ENCODE measurements around the gene ATXN7L1. TPM values are rescaled to one million over a fixed set of nuclear protein-coding genes. Genes with fewer than 3 reads are reported as not detected.

Gene ATXN7L1
- total RNA-seq, 1 donor from 2014 or later, result 18.6 TPM

- ChIA-PET POLR2A (no interaction called here), CTCF (no interaction called here)
- Mint-ChIP-seq H3K27me3 (peaks cover 10% of the 10 kb centered on the region), H3K4me1 (peaks cover 8% of the 10 kb centered on the region), H3K4me3 (peak within 1 kb of the TSS; percentile 74), H3K9me3 (peaks cover 8% of the 10 kb centered on the region), H3K27ac (no peak within 1 kb of the TSS), H3K36me3 (ENCODE audit: low read depth) (no peaks in the 10 kb centered on the region)
- intact Hi-C loops (cut with micrococcal nuclease), result no loop called here
- DNase-seq (no peak), ATAC-seq (ENCODE audit: low read depth) (peak; percentile 66)
- no peak for TF ChIP-seq CTCF (IDR thresholded peaks at IDR 0.05)
These were observed 295.2 kb downstream of the ATXN7L1 start, which contains the start of gene EFCAB10 for GRCh38 chr7:105581066-105581811. Gene EFCAB10 (minus strand): TSS chr7:105581493. CDS start chr7:105581463, 30 bp downstream.

- H3K36me3 Mint-ChIP-seq (ENCODE audit: low read depth), result no peaks in the 10 kb centered on the region
- H3K27ac Mint-ChIP-seq, result no peak overlapping the region
- no peak overlapping the region for H3K4me3 Mint-ChIP-seq
- CTCF ChIA-PET, result no interaction called here
- ATAC-seq (ENCODE audit: low read depth), result no peak
- POLR2A ChIA-PET, result no interaction called here
- intact Hi-C loops (cut with micrococcal nuclease), result no loop called here
- DNase-seq, result no peak
- H3K4me1 Mint-ChIP-seq, result peaks cover 6% of the 10 kb centered on the region
- H3K9me3 Mint-ChIP-seq, result peaks cover 8% of the 10 kb centered on the region
- H3K27me3 Mint-ChIP-seq, result peaks cover 10% of the 10 kb centered on the region
- TF ChIP-seq CTCF (IDR thresholded peaks at IDR 0.05), result no peak
These were observed 296.2 kb downstream of the ATXN7L1 start for GRCh38 chr7:105580022-105580740.

GRCh38 chr7:105578496-105578895, 297.9 kb downstream of the ATXN7L1 start:
- intact Hi-C loops (cut with micrococcal nuclease), result no loop called here
- no peak for TF ChIP-seq CTCF (IDR thresholded peaks at IDR 0.05)
- H3K4me1 Mint-ChIP-seq, result peaks cover 6% of the 10 kb centered on the region
- H3K36me3 Mint-ChIP-seq (ENCODE audit: low read depth), result no peaks in the 10 kb centered on the region
- ATAC-seq (ENCODE audit: low read depth) (no peak), DNase-seq (no peak)
- POLR2A ChIA-PET, result no interaction called here
- H3K4me3 Mint-ChIP-seq, result no peak overlapping the region
- CTCF ChIA-PET, result no interaction called here
- H3K9me3 Mint-ChIP-seq, result no peaks in the 10 kb centered on the region
- H3K27me3 Mint-ChIP-seq, result peaks cover 7% of the 10 kb centered on the region
- no peak overlapping the region for H3K27ac Mint-ChIP-seq

DNA sequence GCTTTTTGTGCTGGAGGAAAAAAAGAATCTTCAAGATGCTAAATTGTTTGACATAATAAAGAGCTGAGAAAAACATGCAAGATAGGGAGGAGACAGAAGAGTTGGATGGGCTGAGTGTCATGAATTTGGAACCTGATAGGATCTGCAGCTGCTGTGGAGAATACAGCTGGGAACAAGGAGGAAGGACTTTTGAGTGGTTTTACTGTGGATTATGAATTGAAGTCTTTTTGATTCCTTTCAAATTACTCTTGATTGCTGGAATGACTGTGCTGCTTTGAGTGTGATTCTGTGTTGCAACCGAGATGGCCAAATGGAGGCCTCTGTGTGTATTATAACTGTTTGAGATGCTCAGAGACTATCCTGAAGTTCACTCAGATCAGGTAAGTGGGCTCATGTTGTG, 299.1 kb downstream of the ATXN7L1 start:
- TF ChIP-seq CTCF (IDR thresholded peaks at IDR 0.05), result no peak
- H3K27ac Mint-ChIP-seq, result no peak overlapping the region
- POLR2A ChIA-PET, result no interaction called here
- no peak for DNase-seq
- H3K27me3 Mint-ChIP-seq, result peaks cover 5% of the 10 kb centered on the region
- intact Hi-C loops (cut with micrococcal nuclease), result no loop called here
- CTCF ChIA-PET, result no interaction called here
- H3K4me3 Mint-ChIP-seq, result no peak overlapping the region
- H3K9me3 Mint-ChIP-seq, result no peaks in the 10 kb centered on the region
- H3K36me3 Mint-ChIP-seq (ENCODE audit: low read depth), result no peaks in the 10 kb centered on the region
- H3K4me1 Mint-ChIP-seq, result peaks cover 6% of the 10 kb centered on the region
- ATAC-seq (ENCODE audit: low read depth), result no peak

- ChIA-PET CTCF (no interaction called here), POLR2A (no interaction called here)
- Mint-ChIP-seq H3K4me3 (no peak overlapping the region), H3K27ac (no peak overlapping the region), H3K4me1 (no peaks in the 10 kb centered on the region), H3K36me3 (ENCODE audit: low read depth) (peaks cover 28% of the 10 kb centered on the region), H3K9me3 (no peaks in the 10 kb centered on the region), H3K27me3 (no peaks in the 10 kb centered on the region)
- ATAC-seq (ENCODE audit: low read depth) (no peak), DNase-seq (no peak)
- intact Hi-C loops (cut with micrococcal nuclease), result no loop called here
- no peak for TF ChIP-seq CTCF (IDR thresholded peaks at IDR 0.05)
These were observed 304.5 kb downstream of the ATXN7L1 start for GRCh38 chr7:105571891-105572290.

Data from activated B cell treated with CpG ODN at 0.5 μM for 24 hours (primary cell).